NCI-H460 (cell line): ENCODE results near the gene HLA-DRA. TPM values are rescaled to one million over a fixed set of nuclear protein-coding genes. Genes with fewer than 3 reads are reported as not detected.

ENCODE experiments used
- DNase-seq: peaks from one replicate; pipeline ENCODE4 v3.0.0-alpha.2; 2016; ENCODE audit warnings: low read depth; ENCODE audit errors: extremely low read depth
- polyA plus RNA-seq: library from polyadenylated mRNA; depleted of rRNA; stranded (reverse); fragments of >200 nt; gene quantifications from 2 replicates; pipeline ENCODE4 v1.2.3, GENCODE V29; 2014; cell fraction: nucleus; rRNA removed
- total RNA-seq: library from RNA; depleted of rRNA; stranded (reverse); fragments of >200 nt; shearing (Covaris generic); gene quantifications from 2 replicates; pipeline ENCODE4 v1.2.3, GENCODE V29; 2014; rRNA removed

The HLA-DRA gene
- total RNA-seq: 0.12 TPM in 1 of 2 replicates, not detected in the other
- not detected in 2 replicates for polyA plus RNA-seq

- peak; percentile 50 for DNase-seq
Measured at GRCh38 chr6:32439602-32440214, at the start of gene HLA-DRA. TSS of gene HLA-DRA (plus strand) at chr6:32439887. CDS start at chr6:32439951, 64 bp downstream.

GRCh38 chr6:32391505-32391904, 48.2 kb upstream of the HLA-DRA start:
- DNase-seq: no peak

- DNase-seq: no peak
Measured at GRCh38 chr6:32393665-32394420, 45.8 kb upstream of the HLA-DRA start.

- DNase-seq: no peak
Measured at GRCh38 chr6:32396028-32396427, 43.7 kb upstream of the HLA-DRA start.

- DNase-seq: no peak
Measured at GRCh38 chr6:32397252-32397920, 42.3 kb upstream of the HLA-DRA start.

GRCh38 chr6:32401284-32401963, 38.3 kb upstream of the HLA-DRA start:
- DNase-seq: no peak

GRCh38 chr6:32402812-32403211, 36.9 kb upstream of the HLA-DRA start:
- DNase-seq: no peak

GRCh38 chr6:32405656-32406055, 34.0 kb upstream of the HLA-DRA start:
- no peak for DNase-seq

- DNase-seq: no peak
Measured at GRCh38 chr6:32406197-32406596, 33.5 kb upstream of the HLA-DRA start.

GRCh38 chr6:32406857-32407256, 32.8 kb upstream of the HLA-DRA start, which contains the start of gene BTNL2:
TSS of gene BTNL2 (minus strand) at chr6:32407181. CDS start at chr6:32407123, 58 bp downstream.
- no peak for DNase-seq

GRCh38 chr6:32410906-32411305, 28.8 kb upstream of the HLA-DRA start:
- DNase-seq: no peak

- no peak for DNase-seq
Measured at GRCh38 chr6:32411566-32412327, 27.9 kb upstream of the HLA-DRA start.

GRCh38 chr6:32413427-32414047, 26.1 kb upstream of the HLA-DRA start:
- DNase-seq: peak; percentile 55

GRCh38 chr6:32415521-32416019, 24.1 kb upstream of the HLA-DRA start:
- peak; percentile 70 for DNase-seq

- DNase-seq: no peak
Measured at GRCh38 chr6:32416036-32416435, 23.7 kb upstream of the HLA-DRA start.

GRCh38 chr6:32424589-32425300, 14.9 kb upstream of the HLA-DRA start:
- no peak for DNase-seq

GRCh38 chr6:32426338-32426737, 13.3 kb upstream of the HLA-DRA start:
- DNase-seq: no peak

- no peak for DNase-seq
Measured at GRCh38 chr6:32427218-32427617, 12.5 kb upstream of the HLA-DRA start.
